HG03442 (cell line): ENCODE measurements around the gene SFSWAP.
"Not testable (repeated sequence)": the region's sequence is repeated elsewhere in the genome, so short reads cannot be mapped to it uniquely, and the experiment has no call there.

Experiments used
- ATAC-seq: cut with Tn5 transposase; IDR thresholded peaks from one replicate; pipeline ENCODE4 v1.9.1; 2021; ENCODE audit warnings: mild to moderate bottlenecking, moderate library complexity; ENCODE audit not compliant: unreplicated experiment

SFSWAP gene

GRCh38 chr12:131701705-131702572 lies 9.0 kb upstream of the SFSWAP start:
- ATAC-seq, result no peak

- no peak for ATAC-seq
Measured at GRCh38 chr12:131702573-131702877, 8.4 kb upstream of the SFSWAP start.

- no peak for ATAC-seq
Measured at GRCh38 chr12:131703161-131703560, 7.7 kb upstream of the SFSWAP start.

GRCh38 chr12:131704509-131704908 lies 6.4 kb upstream of the SFSWAP start:
- no peak for ATAC-seq

GRCh38 chr12:131706709-131707108 lies 4.2 kb upstream of the SFSWAP start:
- not testable (repeated sequence) for ATAC-seq

- no peak for ATAC-seq
Measured at GRCh38 chr12:131709226-131709625, 1.7 kb upstream of the SFSWAP start.

GRCh38 chr12:131711551-131712205 lies 788 bp downstream of the SFSWAP start:
- ATAC-seq, result no peak

- ATAC-seq, result no peak
Measured at GRCh38 chr12:131713349-131713748, 2.5 kb downstream of the SFSWAP start.

GRCh38 chr12:131714759-131715158 lies 3.9 kb downstream of the SFSWAP start:
- no peak for ATAC-seq

- no peak for ATAC-seq
Measured at GRCh38 chr12:131716282-131716681, 5.4 kb downstream of the SFSWAP start.

GRCh38 chr12:131720241-131720640 lies 9.4 kb downstream of the SFSWAP start:
- no peak for ATAC-seq

GRCh38 chr12:131720921-131721320 lies 10.0 kb downstream of the SFSWAP start:
- ATAC-seq, result no peak

- ATAC-seq, result no peak
Measured at GRCh38 chr12:131721548-131721947, 10.7 kb downstream of the SFSWAP start.

- no peak for ATAC-seq
Measured at GRCh38 chr12:131723532-131723931, 12.6 kb downstream of the SFSWAP start.

GRCh38 chr12:131724534-131724933 lies 13.6 kb downstream of the SFSWAP start:
- ATAC-seq, result no peak

- ATAC-seq, result no peak
Measured at GRCh38 chr12:131725503-131725902, 14.6 kb downstream of the SFSWAP start.

GRCh38 chr12:131728720-131729119 lies 17.8 kb downstream of the SFSWAP start:
- no peak for ATAC-seq

- no peak for ATAC-seq
Measured at GRCh38 chr12:131729254-131729955, 18.5 kb downstream of the SFSWAP start.

- no peak for ATAC-seq
Measured at GRCh38 chr12:131732996-131733615, 22.2 kb downstream of the SFSWAP start.

GRCh38 chr12:131733874-131734273 lies 23.0 kb downstream of the SFSWAP start:
- no peak for ATAC-seq
